ENCODE measurements around the gene MAP1A. TPM values are rescaled to one million over a fixed set of nuclear protein-coding genes. Genes with fewer than 3 reads are reported as not detected.
"Not testable (repeated sequence)": the region's sequence is repeated elsewhere in the genome, so short reads cannot be mapped to it uniquely, and the experiment has no call there.

MAP1A gene
- total RNA-seq, 2 donors from 2014 or later = 0.66 to 1.1 TPM

GRCh38 chr15:43531018-43531670, 13.7 kb downstream of the MAP1A start:
- H3K9ac ChIP-seq (ENCODE audit: extremely low read depth, low read length, poor library complexity, severe bottlenecking) = no peak overlapping the region
- TF ChIP-seq CTCF (conservative IDR thresholded peaks at IDR 0.05) = no peak
- H3K27ac ChIP-seq (ENCODE audit: low read depth, low read length) = no peak overlapping the region
- no peaks in the 10 kb centered on the region for H3K9me3 ChIP-seq (ENCODE audit: control insufficient read depth, low read length)
- no peaks in the 10 kb centered on the region for H3K36me3 ChIP-seq (ENCODE audit: control insufficient read depth, insufficient read depth, low read length)
- H3K27me3 ChIP-seq (ENCODE audit: control insufficient read depth, insufficient read depth, low read length, poor library complexity, severe bottlenecking) = peaks cover 6% of the 10 kb centered on the region
- DNase-seq = peak; percentile 61
- Mint-ChIP-seq H3K36me3 (ENCODE audit: low read depth) (no peaks in the 10 kb centered on the region), H3K4me1 (peaks cover 11% of the 10 kb centered on the region), H3K27me3 (ENCODE audit: insufficient read depth) (peaks cover 49% of the 10 kb centered on the region), H3K27ac (no peak overlapping the region), H3K9me3 (no peaks in the 10 kb centered on the region), H3K4me3 (no peak overlapping the region)
- no peaks in the 10 kb centered on the region for H3K4me1 ChIP-seq (ENCODE audit: control insufficient read depth, insufficient read depth, low read length)
- WGBS, 2 experiments (ENCODE audit: insufficient coverage in 1 of 2, insufficient read length in 1 of 2) = 22 to 37% methylated on average over 5 to 7 of the region's 7 CpGs
- H3K4me3 ChIP-seq (ENCODE audit: low read length) = no peak overlapping the region

GRCh38 chr15:43532826-43533225, 15.4 kb downstream of the MAP1A start:
- not testable (repeated sequence) for H3K9ac ChIP-seq (ENCODE audit: extremely low read depth, low read length, poor library complexity, severe bottlenecking); H3K9me3 ChIP-seq (ENCODE audit: control insufficient read depth, low read length); H3K4me3 Mint-ChIP-seq; H3K36me3 Mint-ChIP-seq (ENCODE audit: low read depth); H3K27ac Mint-ChIP-seq; H3K27me3 ChIP-seq (ENCODE audit: control insufficient read depth, insufficient read depth, low read length, poor library complexity, severe bottlenecking); H3K36me3 ChIP-seq (ENCODE audit: control insufficient read depth, insufficient read depth, low read length); H3K4me3 ChIP-seq (ENCODE audit: low read length); DNase-seq; H3K4me1 ChIP-seq (ENCODE audit: control insufficient read depth, insufficient read depth, low read length); H3K27ac ChIP-seq (ENCODE audit: low read depth, low read length); H3K9me3 Mint-ChIP-seq
- H3K4me1 Mint-ChIP-seq = peaks cover 11% of the 10 kb centered on the region
- peaks cover 39% of the 10 kb centered on the region for H3K27me3 Mint-ChIP-seq (ENCODE audit: insufficient read depth)
- 93 to 96% methylated on average over 4 to 5 of the region's 5 CpGs for WGBS, 2 experiments (ENCODE audit: insufficient coverage in 1 of 2, insufficient read length in 1 of 2)

GRCh38 chr15:43534897-43535296, 17.5 kb downstream of the MAP1A start:
- H3K27me3 Mint-ChIP-seq (ENCODE audit: insufficient read depth) = peaks cover 30% of the 10 kb centered on the region
- DNase-seq = no peak
- no peak overlapping the region for H3K4me3 ChIP-seq (ENCODE audit: low read length)
- no peaks in the 10 kb centered on the region for H3K9me3 Mint-ChIP-seq
- H3K9me3 ChIP-seq (ENCODE audit: control insufficient read depth, low read length) = no peaks in the 10 kb centered on the region
- peaks cover 6% of the 10 kb centered on the region for H3K27me3 ChIP-seq (ENCODE audit: control insufficient read depth, insufficient read depth, low read length, poor library complexity, severe bottlenecking)
- no peaks in the 10 kb centered on the region for H3K4me1 ChIP-seq (ENCODE audit: control insufficient read depth, insufficient read depth, low read length)
- H3K27ac Mint-ChIP-seq = no peak overlapping the region
- no peak for TF ChIP-seq CTCF (conservative IDR thresholded peaks at IDR 0.05)
- H3K9ac ChIP-seq (ENCODE audit: extremely low read depth, low read length, poor library complexity, severe bottlenecking) = no peak overlapping the region
- 70 to 88% methylated on average over 2 to 3 of the region's 3 CpGs for WGBS, 2 experiments (ENCODE audit: insufficient coverage in 1 of 2, insufficient read length in 1 of 2)
- no peak overlapping the region for H3K27ac ChIP-seq (ENCODE audit: low read depth, low read length)
- H3K36me3 ChIP-seq (ENCODE audit: control insufficient read depth, insufficient read depth, low read length) = no peaks in the 10 kb centered on the region
- peaks cover 11% of the 10 kb centered on the region for H3K4me1 Mint-ChIP-seq
- H3K4me3 Mint-ChIP-seq = no peak overlapping the region
- no peaks in the 10 kb centered on the region for H3K36me3 Mint-ChIP-seq (ENCODE audit: low read depth)

GRCh38 chr15:43538091-43538490, 20.7 kb downstream of the MAP1A start:
- Mint-ChIP-seq H3K4me3 (no peak overlapping the region), H3K4me1 (no peaks in the 10 kb centered on the region), H3K27me3 (ENCODE audit: insufficient read depth) (peaks cover 8% of the 10 kb centered on the region), H3K27ac (no peak overlapping the region), H3K9me3 (peaks cover 4% of the 10 kb centered on the region), H3K36me3 (ENCODE audit: low read depth) (no peaks in the 10 kb centered on the region)
- Histone ChIP-seq H3K4me3 (ENCODE audit: low read length) (no peak overlapping the region), H3K36me3 (ENCODE audit: control insufficient read depth, insufficient read depth, low read length) (no peaks in the 10 kb centered on the region), H3K27me3 (ENCODE audit: control insufficient read depth, insufficient read depth, low read length, poor library complexity, severe bottlenecking) (no peaks in the 10 kb centered on the region), H3K9ac (ENCODE audit: extremely low read depth, low read length, poor library complexity, severe bottlenecking) (no peak overlapping the region), H3K4me1 (ENCODE audit: control insufficient read depth, insufficient read depth, low read length) (no peaks in the 10 kb centered on the region), H3K9me3 (ENCODE audit: control insufficient read depth, low read length) (no peaks in the 10 kb centered on the region), H3K27ac (ENCODE audit: low read depth, low read length) (no peak overlapping the region)
- DNase-seq = no peak
- 90 to 93% methylated on average over 2 of the region's 2 CpGs for WGBS, 2 experiments (ENCODE audit: insufficient coverage in 1 of 2, insufficient read length in 1 of 2)
- no peak for TF ChIP-seq CTCF (conservative IDR thresholded peaks at IDR 0.05)

Measured in endodermal cell (in vitro differentiated cells).